Osteoblast (primary cell): ENCODE results near the gene CDH22. TPM values are rescaled to one million over a fixed set of nuclear protein-coding genes. Genes with fewer than 3 reads are reported as not detected.

ENCODE experiments used
- DNase-seq: peaks from one replicate; pipeline ENCODE4 v3.0.0; 2011; ENCODE audit warnings: low spot score, mixed read lengths; ENCODE audit not compliant: insufficient read length; ENCODE audit errors: missing footprints
- H2AFZ ChIP-seq: 2 replicates; pipeline ENCODE4 v1.6.0; 2011; ENCODE audit warnings: mild to moderate bottlenecking, low read length
- H3K27ac ChIP-seq: 2 replicates; pipeline ENCODE4 v1.5.1; 2011; ENCODE audit warnings: mild to moderate bottlenecking, low read depth, low read length, moderate library complexity
- H3K27me3 ChIP-seq: 2 replicates; pipeline ENCODE4 v1.6.0; 2012; ENCODE audit warnings: mild to moderate bottlenecking, control low read depth, inconsistent platforms, low read length, moderate library complexity; ENCODE audit not compliant: insufficient read depth
- H3K36me3 ChIP-seq: 2 replicates; pipeline ENCODE4 v1.5.1; 2011; ENCODE audit warnings: mild to moderate bottlenecking, low read length, control low read depth, moderate library complexity; ENCODE audit not compliant: insufficient read depth
- H3K4me1 ChIP-seq: 2 replicates; pipeline ENCODE4 v1.5.1; 2011; ENCODE audit warnings: mild to moderate bottlenecking, low read length, control low read depth, moderate library complexity; ENCODE audit not compliant: insufficient read depth
- H3K4me2 ChIP-seq: 2 replicates; pipeline ENCODE4 v1.6.0; 2011; ENCODE audit warnings: mild to moderate bottlenecking, low read length; ENCODE audit not compliant: insufficient read depth
- H3K4me3 ChIP-seq: fragments of 200-600 bp; sonication (generic); 3 replicates; pipeline ENCODE4 v1.5.1; 2012; ENCODE audit warnings: mild to moderate bottlenecking, low read length, inconsistent platforms; ENCODE audit not compliant: insufficient read depth
- H3K79me2 ChIP-seq: 2 replicates; pipeline ENCODE4 v1.6.0; 2012; ENCODE audit warnings: mild to moderate bottlenecking, low read length, control low read depth, inconsistent platforms; ENCODE audit not compliant: insufficient read depth
- H3K9me3 ChIP-seq: 2 replicates; pipeline ENCODE4 v1.5.1; 2011; ENCODE audit warnings: low read depth, low read length, control low read depth
- H4K20me1 ChIP-seq: 2 replicates; pipeline ENCODE4 v1.6.0; 2012; ENCODE audit warnings: mild to moderate bottlenecking, low read length, control low read depth; ENCODE audit not compliant: insufficient read depth
- CTCF ChIP-seq: IDR thresholded peaks from 2 replicates; pipeline ENCODE4 v1.5.1; 2011; ENCODE audit warnings: mild to moderate bottlenecking, low read depth, low read length, moderate library complexity; ENCODE audit errors: extremely low read depth
- total RNA-seq: library from RNA; depleted of rRNA; stranded (reverse); fragments of >200 nt; gene quantifications from 2 replicates; pipeline ENCODE4 v1.2.3, GENCODE V29; 2012

Gene CDH22
- total RNA-seq, 1 donor, result not detected

GRCh38 chr20:46216770-46217464 is 91.4 kb downstream of the CDH22 start:
- no peak overlapping the region for H3K4me3 ChIP-seq
- TF ChIP-seq CTCF, result no peak
- no peak overlapping the region for H3K4me2 ChIP-seq
- no peaks in the 10 kb centered on the region for H3K4me1 ChIP-seq
- H2AFZ ChIP-seq, result no peak overlapping the region
- DNase-seq, result no peak
- no peak overlapping the region for H3K27ac ChIP-seq
- H4K20me1 ChIP-seq, result no peaks in the 10 kb centered on the region
- no peaks in the 10 kb centered on the region for H3K79me2 ChIP-seq
- H3K9me3 ChIP-seq, result no peaks in the 10 kb centered on the region
- peaks cover 2% of the 10 kb centered on the region for H3K27me3 ChIP-seq
- no peaks in the 10 kb centered on the region for H3K36me3 ChIP-seq

GRCh38 chr20:46215913-46216707 is 92.2 kb downstream of the CDH22 start:
- Histone ChIP-seq H3K27me3 (peaks cover 5% of the 10 kb centered on the region), H3K27ac (no peak overlapping the region), H4K20me1 (no peaks in the 10 kb centered on the region), H3K36me3 (no peaks in the 10 kb centered on the region), H3K9me3 (no peaks in the 10 kb centered on the region), H3K79me2 (no peaks in the 10 kb centered on the region), H3K4me2 (no peak overlapping the region), H2AFZ (no peak overlapping the region), H3K4me1 (no peaks in the 10 kb centered on the region), H3K4me3 (no peak overlapping the region)
- TF ChIP-seq CTCF, result no peak
- peak; percentile 95 for DNase-seq

- H3K4me2 ChIP-seq, result no peak overlapping the region
- no peaks in the 10 kb centered on the region for H3K79me2 ChIP-seq
- peaks cover 5% of the 10 kb centered on the region for H3K27me3 ChIP-seq
- no peaks in the 10 kb centered on the region for H3K9me3 ChIP-seq
- no peak for TF ChIP-seq CTCF
- H3K36me3 ChIP-seq, result no peaks in the 10 kb centered on the region
- no peak overlapping the region for H3K27ac ChIP-seq
- no peaks in the 10 kb centered on the region for H3K4me1 ChIP-seq
- no peak overlapping the region for H3K4me3 ChIP-seq
- no peak overlapping the region for H2AFZ ChIP-seq
- no peaks in the 10 kb centered on the region for H4K20me1 ChIP-seq
- DNase-seq, result peak; percentile 74
These were observed 93.3 kb downstream of the CDH22 start for GRCh38 chr20:46214824-46215488.
